Pancreas (tissue), 10 donors: ENCODE data around the gene CDKL5. TPM values are rescaled to one million over a fixed set of nuclear protein-coding genes. Genes with fewer than 3 reads are reported as not detected.

Source experiments
- ATAC-seq, 4 donors: fragments of 200-7000 bp; cut with Tn5 transposase; one replicate each; pipeline versions ENCODE4 v1.8.0 to v1.9.1; 2020; ENCODE audit warnings: mild to moderate bottlenecking in 4 of 4, moderate library complexity in 4 of 4
- DNase-seq, 6 donors: peaks; one replicate each; pipeline ENCODE4 v3.0.0-alpha.2; 2020
- FAIRE-seq: peaks from 2 replicates; lab custom pipeline; 2012; peaks lifted over from hg19 to GRCh38; lab: Jason Lieb, UNC
- H3K27ac ChIP-seq, 4 donors: fragments of 200-600 bp; sonication (generic); 1 replicate in 3 of 4; 2 replicates in 1 of 4; pipeline versions ENCODE4 v1.5.0 to v1.8.0; 2020
- H3K27me3 ChIP-seq, 4 donors: fragments of 200-600 bp; one replicate each; pipeline ENCODE4 v1.8.0; 2021
- H3K36me3 ChIP-seq, 3 donors: fragments of 200-600 bp; sonication (generic) in 1 of 3; one replicate each; pipeline versions ENCODE4 v1.5.0 to v1.8.0; 2020 to 2021
- H3K4me1 ChIP-seq, 3 donors: fragments of 200-600 bp; one replicate each; pipeline ENCODE4 v1.8.0; 2021
- H3K4me3 ChIP-seq, 4 donors: fragments of 200-600 bp; sonication (generic) in 2 of 4; one replicate each; pipeline versions ENCODE4 v1.5.0 to v1.8.0; 2020 to 2021
- H3K9me3 ChIP-seq, 4 donors: fragments of 200-600 bp; one replicate each; pipeline ENCODE4 v1.8.0; 2021
- WGBS, 2 donors: extraction: QIAGEN DNeasy Blood & Tissue Kit; methylation state at CpG; one replicate each; pipeline ENCODE4 v1.1.7; 2013; 5-methylcytosine and 5-hydroxymethylcytosine counted together
- intact Hi-C, 3 donors: fragments of 100-400 bp; cut with DNase I; formaldehyde crosslinking; loops; one replicate each; pipeline versions ENCODE4 v1.11.1 to v1.14.2; 2022
- polyA plus RNA-seq, 2 donors: library from polyadenylated mRNA; stranded (reverse); fragments of 200-250 nt; gene quantifications; one replicate each; pipeline ENCODE4 v1.2.3, GENCODE V29; 2013
- total RNA-seq, 6 donors: library from RNA; stranded (reverse); fragmentation: NEBNext Ultra II Directional in 4 of 6; extraction: Animal tissue kit (Norgen Biotek cat#: 25700) in 4 of 6; gene quantifications; one replicate each; pipeline versions ENCODE4 v1.2.1 to v1.2.4, GENCODE V29; 2021 to 2023
- TF ChIP-seq, protein P1 (sequence below), 4 donors: fragments of 200-600 bp; sonication (generic) in 3 of 4; IDR thresholded peaks; one replicate each; pipeline versions ENCODE4 v1.5.0 to v1.8.0; 2021; ENCODE audit warnings: antibody characterized with exemption in 4 of 4
- donor health status: healthy with polysubstance abuse.
- donor health status: DM: no; HTN: no; CAD: no; lungs with moderate emphysema.
- donor health status: DM: no; HTN: no; CAD: no.
- donor health status: control.
- donor health status: control.
- donor health status: Bipolar disorder and iron deficiency.
- donor health status: DM: yes; HTN: yes; CAD: no.
- donor health status: DM: no; HTN: no; CAD: no.
- donor health status: DM: no; HTN: no; CAD: no.
- donor health status: DM: yes; HTN: yes; CAD: no.

CDKL5 gene
- total and polyA plus RNA-seq, 8 donors, result 0.76 to 11.5 (median 4.4) TPM

GRCh38 chrX:18681996-18682395 lies 256.6 kb downstream of the CDKL5 start:
- DNase-seq, result no peak
- FAIRE-seq, result no peak
- H3K36me3 ChIP-seq, result no peaks in the 10 kb centered on the region
- no peaks in the 10 kb centered on the region for H3K4me1 ChIP-seq
- intact Hi-C loops, result no loop called here
- no peak for ATAC-seq
- H3K4me3 ChIP-seq, result no peak overlapping the region
- TF ChIP-seq, protein P1, sequence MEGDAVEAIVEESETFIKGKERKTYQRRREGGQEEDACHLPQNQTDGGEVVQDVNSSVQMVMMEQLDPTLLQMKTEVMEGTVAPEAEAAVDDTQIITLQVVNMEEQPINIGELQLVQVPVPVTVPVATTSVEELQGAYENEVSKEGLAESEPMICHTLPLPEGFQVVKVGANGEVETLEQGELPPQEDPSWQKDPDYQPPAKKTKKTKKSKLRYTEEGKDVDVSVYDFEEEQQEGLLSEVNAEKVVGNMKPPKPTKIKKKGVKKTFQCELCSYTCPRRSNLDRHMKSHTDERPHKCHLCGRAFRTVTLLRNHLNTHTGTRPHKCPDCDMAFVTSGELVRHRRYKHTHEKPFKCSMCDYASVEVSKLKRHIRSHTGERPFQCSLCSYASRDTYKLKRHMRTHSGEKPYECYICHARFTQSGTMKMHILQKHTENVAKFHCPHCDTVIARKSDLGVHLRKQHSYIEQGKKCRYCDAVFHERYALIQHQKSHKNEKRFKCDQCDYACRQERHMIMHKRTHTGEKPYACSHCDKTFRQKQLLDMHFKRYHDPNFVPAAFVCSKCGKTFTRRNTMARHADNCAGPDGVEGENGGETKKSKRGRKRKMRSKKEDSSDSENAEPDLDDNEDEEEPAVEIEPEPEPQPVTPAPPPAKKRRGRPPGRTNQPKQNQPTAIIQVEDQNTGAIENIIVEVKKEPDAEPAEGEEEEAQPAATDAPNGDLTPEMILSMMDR (IDR thresholded peaks at IDR 0.05), result no peak
- WGBS, 2 donors, result 82 to 88% methylated on average over 6 of the region's 6 CpGs
- no peaks in the 10 kb centered on the region for H3K27me3 ChIP-seq
- no peaks in the 10 kb centered on the region for H3K9me3 ChIP-seq
- no peak overlapping the region for H3K27ac ChIP-seq

- no peaks in the 10 kb centered on the region for H3K36me3 ChIP-seq
- H3K27me3 ChIP-seq, result no peaks in the 10 kb centered on the region
- ATAC-seq, result no peak
- H3K4me3 ChIP-seq, result no peak overlapping the region
- no peak for FAIRE-seq
- no peaks in the 10 kb centered on the region for H3K4me1 ChIP-seq
- TF ChIP-seq, protein P1 (IDR thresholded peaks at IDR 0.05), result no peak
- no peak for DNase-seq
- H3K27ac ChIP-seq, result no peak overlapping the region
- no peaks in the 10 kb centered on the region for H3K9me3 ChIP-seq
- intact Hi-C loops, result no loop called here
- WGBS, 2 donors, result 70 to 84% methylated on average over 9 of the region's 9 CpGs
Measured at GRCh38 chrX:18682979-18683387, 257.6 kb downstream of the CDKL5 start.

DNA sequence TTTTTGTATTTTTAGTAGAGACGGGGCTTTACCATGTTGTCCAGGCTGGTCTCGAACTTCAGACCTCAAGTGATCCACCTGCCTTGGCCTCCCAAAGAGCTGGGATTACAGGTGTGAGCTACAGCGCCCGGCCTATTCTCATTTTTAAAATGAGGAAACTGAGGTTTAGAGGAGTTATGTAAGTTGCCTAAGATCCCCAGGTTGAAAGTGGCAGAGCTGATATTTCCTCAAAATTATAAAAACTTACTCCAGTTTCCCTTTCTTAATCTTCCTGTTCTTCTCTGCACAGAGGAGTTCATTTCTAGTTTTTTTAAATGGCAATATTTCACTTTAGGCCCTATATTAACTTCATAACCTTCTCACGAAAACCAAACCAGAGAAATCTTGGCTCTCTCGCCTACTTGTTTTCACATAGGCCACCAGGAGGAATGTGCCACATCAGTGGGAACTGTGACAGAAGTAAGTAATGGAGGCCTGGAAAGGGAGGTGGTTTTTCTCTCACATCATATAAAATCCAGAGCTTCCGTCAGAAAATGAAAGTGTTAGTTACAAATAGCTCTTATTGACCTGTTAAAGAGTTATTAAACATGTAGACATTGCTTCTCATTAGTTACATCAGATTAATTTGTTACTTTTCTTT lies 262.6 kb downstream of the CDKL5 start:
- intact Hi-C loops, result no loop called here
- WGBS, 2 donors, result 87 to 91% methylated on average over 7 of the region's 7 CpGs

DNA sequence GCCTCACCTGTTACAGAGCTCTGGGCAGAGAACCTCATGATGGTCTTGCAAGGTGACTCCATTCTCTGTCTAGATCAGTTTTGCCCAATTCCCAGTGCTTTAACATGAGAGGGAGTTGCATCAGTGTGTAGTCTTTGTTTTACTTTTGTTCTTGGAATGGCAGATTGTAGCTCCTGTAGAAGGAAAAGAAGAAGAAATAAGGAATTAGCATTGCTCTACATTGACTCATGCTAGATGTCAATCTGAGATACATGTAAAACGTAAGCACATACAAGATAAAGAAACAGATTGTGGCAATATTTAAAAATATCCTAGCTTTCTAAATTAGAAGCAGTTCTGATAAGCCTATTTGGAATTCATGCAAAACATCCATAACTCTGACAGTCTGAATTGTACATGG lies 266.0 kb downstream of the CDKL5 start:
- ATAC-seq, result no peak
- no peak for FAIRE-seq

More for the DNA sequence above, 262.6 kb downstream of the CDKL5 start:
- Histone ChIP-seq H3K27me3 (no peaks in the 10 kb centered on the region), H3K4me3 (no peak overlapping the region), H3K36me3 (no peaks in the 10 kb centered on the region), H3K27ac (no peak overlapping the region), H3K9me3 (no peaks in the 10 kb centered on the region), H3K4me1 (no peaks in the 10 kb centered on the region)
- DNase-seq (no peak), FAIRE-seq (no peak), ATAC-seq (no peak)
- TF ChIP-seq, protein P1 (IDR thresholded peaks at IDR 0.05), result no peak

GRCh38 chrX:18692541-18692940 lies 267.1 kb downstream of the CDKL5 start:
- H3K4me3 ChIP-seq, result no peak overlapping the region
- H3K4me1 ChIP-seq, result no peaks in the 10 kb centered on the region
- intact Hi-C loops, result no loop called here
- WGBS, 2 donors, result 87 to 95% methylated on average over 4 of the region's 4 CpGs
- H3K9me3 ChIP-seq, result no peaks in the 10 kb centered on the region
- FAIRE-seq (no peak), DNase-seq (no peak), ATAC-seq (no peak)
- no peaks in the 10 kb centered on the region for H3K27me3 ChIP-seq
- H3K27ac ChIP-seq, result no peak overlapping the region
- H3K36me3 ChIP-seq, result no peaks in the 10 kb centered on the region
- TF ChIP-seq, protein P1 (IDR thresholded peaks at IDR 0.05), result no peak

More for the DNA sequence above, 266.0 kb downstream of the CDKL5 start:
- Histone ChIP-seq H3K27me3 (no peaks in the 10 kb centered on the region), H3K9me3 (no peaks in the 10 kb centered on the region), H3K36me3 (no peaks in the 10 kb centered on the region), H3K27ac (no peak overlapping the region), H3K4me3 (no peak overlapping the region), H3K4me1 (no peaks in the 10 kb centered on the region)
- WGBS, 2 donors, result 36 to 38% methylated on average over 1 of the region's 1 CpG
- intact Hi-C loops, result no loop called here
- no peak for DNase-seq
- TF ChIP-seq, protein P1 (IDR thresholded peaks at IDR 0.05), result no peak
